Activated CD8-positive, alpha-beta T cell treated with anti-CD3 and anti-CD28 coated beads, Interleukin-2, amount 10 ng/mL, durations not matched to agents 7 days and 5 days (primary cell): ENCODE data around the gene GARIN3. TPM values are rescaled to one million over a fixed set of nuclear protein-coding genes. Genes with fewer than 3 reads are reported as not detected.

Experiments
- ATAC-seq: fragments of 150-1000 bp; cut with Tn5 transposase; one replicate; pipeline ENCODE4 v1.10.0; 2021; ENCODE audit warnings: moderate library complexity
- CTCF ChIA-PET: fragments of 350-600 bp; sonication (Branson Sonifier 250); formaldehyde crosslinking; loops from one replicate; lab custom pipeline; 2021; ENCODE audit warnings: antibody characterized with exemption; lab: Charles Lee
- POLR2A ChIA-PET: fragments of 350-600 bp; sonication (Branson Sonifier 250); formaldehyde crosslinking; loops from one replicate; lab custom pipeline; 2021; ENCODE audit warnings: antibody characterized with exemption; lab: Charles Lee
- DNase-seq: peaks from one replicate; pipeline ENCODE4 v3.0.0-alpha.2; 2020
- H3K27ac Mint-ChIP-seq: one replicate; pipeline ENCODE4 v1.8.0; 2021; ENCODE audit warnings: mild to moderate bottlenecking, mixed read lengths
- H3K27me3 Mint-ChIP-seq: one replicate; pipeline ENCODE4 v1.8.0; 2021; ENCODE audit warnings: low read depth, mixed read lengths
- H3K36me3 Mint-ChIP-seq: one replicate; pipeline ENCODE4 v1.8.0; 2021; ENCODE audit warnings: low read depth, mixed read lengths
- H3K4me1 Mint-ChIP-seq: one replicate; pipeline ENCODE4 v1.8.0; 2021; ENCODE audit warnings: low read depth, mixed read lengths
- H3K4me3 Mint-ChIP-seq: one replicate; pipeline ENCODE4 v1.8.0; 2021; ENCODE audit warnings: mild to moderate bottlenecking, mixed read lengths
- H3K9me3 Mint-ChIP-seq: one replicate; pipeline ENCODE4 v1.8.0; 2022; ENCODE audit warnings: mixed read lengths; ENCODE audit not compliant: insufficient read depth
- total RNA-seq, 2 experiments: library from RNA; stranded (reverse); gene quantifications; one replicate each; pipeline ENCODE4 v1.2.3, GENCODE V29; 2021

GARIN3 gene
- total RNA-seq, 2 experiments from 2014 or later = not detected

GRCh38 chr5:157116483-157116954, 49.5 kb downstream of the GARIN3 start:
- POLR2A ChIA-PET = interaction anchor here (0.8 to 2.3 kb wide), 4 partner anchors 11 to 196 kb away, joined by 3 to 26 read pairs (median 6); partner anchors contain the start of gene MED7
- Mint-ChIP-seq H3K27ac (peak overlapping the region; percentile 56), H3K4me3 (peak overlapping the region; percentile 7)

DNA sequence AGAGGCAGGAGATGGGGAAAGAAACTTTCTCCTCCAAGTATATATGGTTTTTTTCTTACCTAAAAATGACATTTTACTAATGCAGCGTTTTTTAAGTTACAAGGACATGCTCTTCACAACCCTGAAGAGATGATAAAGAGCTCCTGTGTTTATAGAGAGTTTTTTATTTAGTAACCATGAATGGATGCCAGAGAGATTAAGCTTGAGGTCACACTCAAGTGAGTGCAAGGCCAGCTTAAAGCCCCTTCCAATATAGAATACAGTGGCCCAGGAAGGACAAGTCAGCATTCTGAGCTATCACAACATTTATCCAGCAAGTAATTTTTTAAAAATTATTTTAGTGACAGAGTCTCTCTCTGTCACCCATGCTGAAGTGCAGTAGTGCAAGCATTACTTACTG, 50.6 kb downstream of the GARIN3 start:
- CTCF ChIA-PET = interaction anchor here (0.7 to 2.2 kb wide), 11 partner anchors 10 to 201 kb away, joined by 3 to 14 read pairs (median 5); partner anchors contain the start of gene MED7
- ATAC-seq (no peak), DNase-seq (no peak)
- H3K27me3 Mint-ChIP-seq = no peaks in the 10 kb centered on the region
- H3K4me1 Mint-ChIP-seq = peaks cover 52% of the 10 kb centered on the region
- peaks cover 16% of the 10 kb centered on the region for H3K36me3 Mint-ChIP-seq
- no peak overlapping the region for H3K27ac Mint-ChIP-seq
- POLR2A ChIA-PET = interaction anchor here (2.0 to 2.3 kb wide), 2 partner anchors 27 to 195 kb away, joined by 7 to 26 read pairs; partner anchors contain the start of gene MED7
- no peak overlapping the region for H3K4me3 Mint-ChIP-seq
- H3K9me3 Mint-ChIP-seq = peaks cover 7% of the 10 kb centered on the region

More at GRCh38 chr5:157116483-157116954, 49.5 kb downstream of the GARIN3 start:
- Mint-ChIP-seq H3K36me3 (peaks cover 26% of the 10 kb centered on the region), H3K4me1 (peaks cover 43% of the 10 kb centered on the region), H3K27me3 (no peaks in the 10 kb centered on the region), H3K9me3 (peaks cover 15% of the 10 kb centered on the region)
- DNase-seq (no peak), ATAC-seq (peak; percentile 57)
- CTCF ChIA-PET = interaction anchor here (0.7 to 2.2 kb wide), 11 partner anchors 9 to 202 kb away, joined by 3 to 14 read pairs (median 5); partner anchors contain the start of gene MED7

DNA sequence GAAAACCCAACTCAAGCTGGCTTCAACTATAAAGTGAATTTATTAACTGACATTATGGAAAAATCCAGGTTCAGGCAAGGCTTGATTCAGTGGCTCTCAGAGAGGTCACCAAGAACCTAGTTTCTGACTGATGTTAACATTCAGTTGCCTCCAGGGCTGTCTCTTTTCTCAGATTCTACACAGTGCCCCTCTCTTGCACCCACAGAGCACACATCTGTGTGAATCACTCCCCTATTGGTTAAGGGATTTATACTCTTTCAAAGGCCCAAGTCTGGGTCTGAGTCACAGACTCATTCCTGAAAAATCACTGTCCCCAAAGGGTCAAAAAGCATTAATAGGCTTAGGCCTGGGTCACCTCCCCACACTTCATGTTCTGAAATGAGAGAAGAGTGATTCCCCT, 51.1 kb downstream of the GARIN3 start:
- ChIA-PET CTCF (interaction anchor here (0.7 to 2.2 kb wide), 8 partner anchors 10 to 200 kb away, joined by 3 to 14 read pairs (median 5); partner anchors contain the start of gene MED7), POLR2A (interaction anchor here (2.0 kb wide), 1 partner anchor 195 kb away, joined by 7 read pairs; no protein-coding TSS in a partner anchor)
- H3K9me3 Mint-ChIP-seq = peaks cover 7% of the 10 kb centered on the region
- no peaks in the 10 kb centered on the region for H3K27me3 Mint-ChIP-seq
- peaks cover 13% of the 10 kb centered on the region for H3K36me3 Mint-ChIP-seq
- H3K4me3 Mint-ChIP-seq = no peak overlapping the region
- DNase-seq (no peak), ATAC-seq (no peak)
- H3K4me1 Mint-ChIP-seq = peaks cover 56% of the 10 kb centered on the region
- peak overlapping the region; percentile 4 for H3K27ac Mint-ChIP-seq

DNA sequence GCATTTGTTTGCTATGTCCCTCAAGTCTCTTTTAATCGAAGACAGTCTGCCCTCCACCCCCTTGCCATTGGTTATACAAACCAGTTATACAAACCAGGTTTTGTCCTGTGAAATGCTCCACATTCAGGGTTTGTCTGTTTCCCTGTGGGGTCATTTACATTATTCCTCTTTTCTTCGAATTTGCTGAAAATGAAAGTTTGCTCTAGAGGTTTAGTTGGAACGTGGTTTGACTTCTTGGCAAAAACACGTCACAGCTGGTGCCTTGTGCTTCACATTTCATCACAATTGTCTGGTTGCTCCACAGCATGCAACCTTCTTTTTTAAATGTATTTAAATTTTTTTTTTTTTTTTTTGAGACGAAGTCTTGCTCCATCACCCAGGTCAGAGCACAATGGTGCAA, 53.1 kb downstream of the GARIN3 start:
- ChIA-PET CTCF (no interaction called here), POLR2A (interaction anchor here (1.7 kb wide), 1 partner anchor 30 kb away, joined by 8 read pairs; the partner anchor contains the start of gene MED7)
- H3K27me3 Mint-ChIP-seq = no peaks in the 10 kb centered on the region
- DNase-seq (peak; percentile 54), ATAC-seq (no peak)
- H3K4me1 Mint-ChIP-seq = peaks cover 66% of the 10 kb centered on the region
- peak overlapping the region; percentile 29 for H3K4me3 Mint-ChIP-seq
- H3K9me3 Mint-ChIP-seq = no peaks in the 10 kb centered on the region
- H3K27ac Mint-ChIP-seq = peak overlapping the region; percentile 88
- peaks cover 19% of the 10 kb centered on the region for H3K36me3 Mint-ChIP-seq

Other genes starting within 250 kb of the GARIN3 start
- 1 to 10 TPM; 2.7 to 4.0 TPM for gene TIMD4, start 203.0 kb downstream of the GARIN3 start, total RNA-seq
- 1 to 10 TPM; 2.8 to 2.9 TPM for gene HAVCR1, start 107.1 kb downstream of the GARIN3 start, total RNA-seq
- 10 to 100 TPM; 77.6 to 78.7 TPM for gene HAVCR2, start 57.2 kb downstream of the GARIN3 start, total RNA-seq
- gene MED7, start 23.4 kb downstream of the GARIN3 start, total RNA-seq = 10 to 100 TPM; 13.1 to 13.9 TPM
- gene ITK, start 14.6 kb upstream of the GARIN3 start, total RNA-seq = 100 to 1,000 TPM; 254 to 263 TPM
- 100 to 1,000 TPM; 512 to 516 TPM for gene CYFIP2, start 99.9 kb upstream of the GARIN3 start, total RNA-seq